ENCODE results near the gene PRELID1. TPM values are rescaled to one million over a fixed set of nuclear protein-coding genes. Genes with fewer than 3 reads are reported as not detected.

The PRELID1 gene
- total and polyA plus RNA-seq, 10 of the 15 experiments (the other 5 are each of a cell fraction or from before 2014, with no cell fraction given), result 30.9 to 584 (median 254) TPM

DNA sequence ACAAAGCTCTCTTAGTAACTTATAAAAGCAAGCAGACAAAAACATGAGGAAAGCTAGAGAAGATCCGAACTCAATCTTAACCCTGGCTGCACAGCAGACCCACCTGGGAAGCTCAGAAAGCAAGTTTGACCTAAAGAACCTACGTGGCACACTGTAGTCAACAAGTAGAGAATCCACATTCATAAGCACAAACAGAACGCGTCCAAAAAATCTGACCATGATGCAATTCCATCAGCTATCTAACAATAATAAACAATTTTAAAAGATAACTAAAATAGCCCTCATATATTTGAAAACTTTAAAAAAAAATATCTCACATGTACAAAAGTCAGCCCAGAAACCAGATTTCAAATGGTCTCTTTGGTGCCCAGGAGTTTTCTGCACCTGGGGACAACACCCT lies 43.2 kb downstream of the PRELID1 start:
- FAIRE-seq, result no peak
- WGBS (ENCODE audit: insufficient coverage, insufficient replicate concordance, low lambda C conversion rate, missing lambda C conversion rate), result 88% methylated on average over 4 of the region's 4 CpGs
- CTCF ChIA-PET, result interaction anchor here (0.8 to 2.9 kb wide), 8 partner anchors 22 to 233 kb away, joined by 3 to 13 read pairs (median 4); no protein-coding TSS in a partner anchor
- Histone ChIP-seq H3K4me2 (ENCODE audit: control insufficient read depth, insufficient read depth) (peak overlapping the region; percentile 53; the same call in 1 of the 2 replicates), H3K9me3 (replicated peaks; ENCODE audit: control insufficient read depth, insufficient read depth, low read length) (no peaks in the 10 kb centered on the region), H3K4me3 (peak overlapping the region; percentile 53), H3K27ac (ENCODE audit: control insufficient read depth, insufficient read depth) (no peak overlapping the region), H3K36me3 (ENCODE audit: control insufficient read depth in 2 of 2, insufficient read depth in 2 of 2, low read length in 1 of 2) (peaks cover 0 to 13% of the 10 kb centered on the region in 2 experiments; a peak in 2 of 4 replicates), H4K20me1 (ENCODE audit: control insufficient read depth, insufficient read depth) (0 out of 2 replicates have a peak, but pooled peaks cover 3% of the 10 kb centered on the region), H3K4me1 (ENCODE audit: control insufficient read depth, insufficient read depth, low read length) (peaks cover 10% of the 10 kb centered on the region), H3K9ac (ENCODE audit: control insufficient read depth, insufficient read depth, low read length) (0 out of 2 replicates have a peak overlapping the region, but pooled peaks have one; percentile 5), H2AFZ (ENCODE audit: control insufficient read depth, low read depth, low read length) (no peak overlapping the region), H3K27me3 (replicated peaks in 1 of 2; ENCODE audit: control insufficient read depth in 2 of 2, insufficient read depth in 2 of 2, low read length in 1 of 2) (no peaks in the 10 kb centered on the region), H3K79me2 (ENCODE audit: control insufficient read depth, insufficient read depth, low read length) (peaks cover 62% of the 10 kb centered on the region)
- intact Hi-C loops (cut with micrococcal nuclease; ENCODE audit: unreplicated experiment) (no loop called here), in situ Hi-C loops (cut with MboI) (no loop called here)
- POLR2A ChIA-PET, result interaction anchor here (0.5 to 1.1 kb wide), 3 partner anchors 12 to 83 kb away, joined by 3 to 5 read pairs (median 3); no protein-coding TSS in a partner anchor
- RAD21 ChIA-PET (ENCODE audit: unreplicated experiment), result interaction anchor here (0.8 to 1.2 kb wide), 3 partner anchors 22 to 28 kb away, joined by 3 to 4 read pairs (median 3); no protein-coding TSS in a partner anchor
- TF ChIP-seq NR2F1 (conservative IDR thresholded peaks at IDR 0.05), result no peak
- TF ChIP-seq ZBTB4 (CRISPR knock-in tag; IDR thresholded peaks at IDR 0.05), result no peak
- TF ChIP-seq IKZF1 (conservative IDR thresholded peaks at IDR 0.05), result no peak
- no peak for TF ChIP-seq BACH1 (IDR thresholded peaks at IDR 0.05; ENCODE audit: borderline replicate concordance)
- no peak for TF ChIP-seq NR2C1 (IDR thresholded peaks at IDR 0.05)
- no peak for TF ChIP-seq CREM (IDR thresholded peaks at IDR 0.05; ENCODE audit: low read depth)
- TF ChIP-seq TBL1XR1 (IDR thresholded peaks at IDR 0.05; ENCODE audit: low read depth, low read length), result no peak
- no peak for TF ChIP-seq SREBF1 (IDR thresholded peaks at IDR 0.05; ENCODE audit: low read length)
- TF ChIP-seq TCF12 (IDR thresholded peaks at IDR 0.05; ENCODE audit: low read depth, low read length), result no peak
- no peak for TF ChIP-seq KDM1A (IDR thresholded peaks at IDR 0.05; ENCODE audit: borderline replicate concordance)
- TF ChIP-seq SPI1 (IDR thresholded peaks at IDR 0.05; ENCODE audit: borderline replicate concordance, insufficient read depth, low read depth, low read length), result no peak
- no peak for TF ChIP-seq DPF2 (IDR thresholded peaks at IDR 0.05)
- TF ChIP-seq CBFB (IDR thresholded peaks at IDR 0.05; ENCODE audit: low read depth), result no peak
- no peak for TF ChIP-seq NKRF (conservative IDR thresholded peaks at IDR 0.05)
- no peak for TF ChIP-seq SIX5 (IDR thresholded peaks at IDR 0.05; ENCODE audit: low read depth, low read length, severe bottlenecking)
- TF ChIP-seq BRCA1 (IDR thresholded peaks at IDR 0.05; ENCODE audit: low read depth, low read length), result no peak
- no peak for TF ChIP-seq RAD51 (IDR thresholded peaks at IDR 0.05)
- TF ChIP-seq PAX5 (IDR thresholded peaks at IDR 0.05; ENCODE audit: borderline replicate concordance, low read depth, low read length), result no peak
- no peak for TF ChIP-seq ZNF622 (IDR thresholded peaks at IDR 0.05)
- no peak for TF ChIP-seq HDGF (IDR thresholded peaks at IDR 0.05)
- no peak for ATAC-seq
- SMC1A ChIA-PET (ENCODE audit: uncharacterized antibody, unreplicated experiment), result interaction anchor here (0.6 to 2.0 kb wide), 9 partner anchors 9 to 44 kb away, joined by 3 to 7 read pairs (median 3); no protein-coding TSS in a partner anchor
- DNase-seq (ENCODE audit: low read depth, low spot score), result no peak
- no TSS peak for BruUV-seq (replicated peaks)
